ENCODE data around the gene FGFR2.

GRCh38 chr10:121454781-121455180 lies 143.5 kb downstream of the FGFR2 start:
- no peak for TF ChIP-seq CTCF (IDR thresholded peaks at IDR 0.05; ENCODE audit: insufficient read depth, low read depth, low read length)
- no peak for TF ChIP-seq EZH2 (IDR thresholded peaks at IDR 0.05; ENCODE audit: insufficient read depth, low read length)

All from astrocyte (in vitro differentiated cells and primary cell).